Activated naive CD8-positive, alpha-beta T cell treated with anti-CD3 and anti-CD28 coated beads, Interleukin-2, amount 10 ng/mL, durations not matched to agents 7 days and 5 days (primary cell): ENCODE data around the gene NACC1. TPM values are rescaled to one million over a fixed set of nuclear protein-coding genes. Genes with fewer than 3 reads are reported as not detected.
"Not testable (repeated sequence)": the region's sequence is repeated elsewhere in the genome, so short reads cannot be mapped to it uniquely, and the experiment has no call there.

Experiments used
- ATAC-seq: fragments of 150-1000 bp; cut with Tn5 transposase; one replicate; pipeline ENCODE4 v1.10.0; 2021; ENCODE audit warnings: low read depth, moderate library complexity
- POLR2A ChIA-PET: fragments of 350-600 bp; sonication (Branson Sonifier 250); formaldehyde crosslinking; loops from one replicate; lab custom pipeline; 2021; ENCODE audit warnings: antibody characterized with exemption; lab: Charles Lee
- DNase-seq: peaks from one replicate; pipeline ENCODE4 v3.0.0; 2021
- H3K27ac Mint-ChIP-seq: one replicate; pipeline ENCODE4 v1.8.0; 2022; ENCODE audit warnings: mild to moderate bottlenecking, mixed read lengths
- H3K27me3 Mint-ChIP-seq: one replicate; pipeline ENCODE4 v1.8.0; 2022; ENCODE audit warnings: mild to moderate bottlenecking, moderate library complexity, mixed read lengths
- H3K36me3 Mint-ChIP-seq: one replicate; pipeline ENCODE4 v1.8.0; 2021; ENCODE audit warnings: mild to moderate bottlenecking, mixed read lengths
- H3K4me1 Mint-ChIP-seq: one replicate; pipeline ENCODE4 v1.8.0; 2021; ENCODE audit warnings: mixed read lengths
- H3K4me3 Mint-ChIP-seq: one replicate; pipeline ENCODE4 v1.8.0; 2022; ENCODE audit warnings: mild to moderate bottlenecking, moderate library complexity, mixed read lengths
- H3K9me3 Mint-ChIP-seq: one replicate; pipeline ENCODE4 v1.8.0; 2021; ENCODE audit warnings: mixed read lengths
- total RNA-seq, 2 experiments: library from RNA; stranded (reverse); gene quantifications; one replicate each; pipeline ENCODE4 v1.2.3, GENCODE V29; 2021

Gene NACC1
- total RNA-seq, 2 experiments from 2014 or later = 56.3 to 57.2 TPM

GRCh38 chr19:13137290-13137794, 19.3 kb downstream of the NACC1 start:
- no peak for ATAC-seq
- H3K9me3 Mint-ChIP-seq = no peaks in the 10 kb centered on the region
- H3K4me1 Mint-ChIP-seq = peaks cover 10% of the 10 kb centered on the region
- no peak for DNase-seq
- no peaks in the 10 kb centered on the region for H3K27me3 Mint-ChIP-seq
- POLR2A ChIA-PET = interaction anchor here (0.6 to 2.1 kb wide), 2 partner anchors 11 to 19 kb away, joined by 3 to 5 read pairs; partner anchors contain the start of gene NACC1
- H3K36me3 Mint-ChIP-seq = peaks cover 1% of the 10 kb centered on the region
- H3K4me3 Mint-ChIP-seq = no peak overlapping the region
- H3K27ac Mint-ChIP-seq = no peak overlapping the region

- Mint-ChIP-seq H3K9me3 (no peaks in the 10 kb centered on the region), H3K27ac (no peak overlapping the region), H3K4me1 (peaks cover 2% of the 10 kb centered on the region), H3K27me3 (no peaks in the 10 kb centered on the region), H3K4me3 (no peak overlapping the region), H3K36me3 (peaks cover 1% of the 10 kb centered on the region)
- DNase-seq (no peak), ATAC-seq (no peak)
- POLR2A ChIA-PET = interaction anchor here (0.6 to 2.1 kb wide), 2 partner anchors 10 to 20 kb away, joined by 3 to 5 read pairs; partner anchors contain the start of gene NACC1
These were observed 20.3 kb downstream of the NACC1 start for GRCh38 chr19:13138171-13138915.

DNA sequence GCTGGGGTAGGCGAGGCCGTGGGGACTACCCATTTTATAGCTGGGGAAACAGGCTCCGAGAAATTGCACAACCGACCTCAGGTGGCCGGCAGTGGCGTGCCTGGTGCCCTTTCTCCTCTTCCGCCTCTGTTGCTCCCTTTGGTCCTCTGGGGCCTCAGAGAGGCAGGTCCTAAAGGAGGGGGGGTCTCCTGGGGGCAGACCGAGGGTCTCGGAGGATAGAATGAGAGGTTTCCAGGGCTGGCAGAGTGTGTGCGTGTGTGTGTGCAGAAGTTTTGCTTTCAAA, 20.8 kb downstream of the NACC1 start:
- no peak overlapping the region for H3K27ac Mint-ChIP-seq
- POLR2A ChIA-PET = interaction anchor here (2.1 kb wide), 1 partner anchor 21 kb away, joined by 5 read pairs; the partner anchor contains the start of gene NACC1

DNA sequence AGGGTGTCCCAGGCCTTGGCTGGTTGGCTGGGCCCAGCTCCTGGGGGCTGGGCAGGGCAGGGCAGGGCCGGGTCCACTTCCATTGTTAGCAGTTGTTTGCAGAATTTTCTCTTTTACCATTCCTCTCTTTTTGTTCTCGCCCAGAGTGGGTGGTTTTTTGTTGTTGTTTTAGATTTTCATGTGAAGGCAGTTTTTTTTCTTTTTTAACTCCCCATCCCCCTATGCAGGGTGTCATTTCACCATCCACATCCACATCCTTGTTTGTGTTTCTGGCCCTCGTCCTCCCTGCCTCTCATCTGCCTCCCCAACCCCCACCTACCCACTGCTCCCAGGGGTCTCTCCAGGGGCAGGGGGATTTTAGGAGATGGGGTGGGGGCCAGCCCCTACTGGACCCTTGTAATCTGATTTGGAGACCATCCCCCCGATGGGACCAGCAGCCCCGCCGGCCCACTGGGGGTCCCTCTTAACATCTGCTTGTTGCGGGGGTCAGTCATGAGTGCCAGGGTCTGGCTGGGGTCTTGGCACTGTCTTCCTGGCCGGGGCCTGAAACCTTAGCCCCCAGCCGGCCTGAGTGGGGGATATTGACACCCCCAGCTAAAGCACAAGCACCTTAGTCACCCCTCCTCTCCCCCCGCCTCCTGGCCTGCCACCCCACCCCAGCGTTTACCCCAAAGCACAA, 21.7 kb downstream of the NACC1 start:
- Mint-ChIP-seq H3K36me3 (peaks cover 1% of the 10 kb centered on the region), H3K4me3 (no peak overlapping the region), H3K27ac (no peak overlapping the region), H3K9me3 (no peaks in the 10 kb centered on the region), H3K27me3 (no peaks in the 10 kb centered on the region), H3K4me1 (peaks cover 2% of the 10 kb centered on the region)
- DNase-seq = no peak
- POLR2A ChIA-PET = no interaction called here
- ATAC-seq = no peak

More for the DNA sequence above, 20.8 kb downstream of the NACC1 start:
- no peaks in the 10 kb centered on the region for H3K27me3 Mint-ChIP-seq
- H3K9me3 Mint-ChIP-seq = no peaks in the 10 kb centered on the region
- peaks cover 2% of the 10 kb centered on the region for H3K4me1 Mint-ChIP-seq
- H3K4me3 Mint-ChIP-seq = no peak overlapping the region
- DNase-seq = no peak
- no peak for ATAC-seq
- H3K36me3 Mint-ChIP-seq = peaks cover 1% of the 10 kb centered on the region

GRCh38 chr19:13146763-13147563, 28.9 kb downstream of the NACC1 start:
- ATAC-seq (no peak), DNase-seq (no peak)

GRCh38 chr19:13149173-13149627, 31.1 kb downstream of the NACC1 start:
- H3K4me3 Mint-ChIP-seq = peak overlapping the region; percentile 98
- not testable (repeated sequence) for DNase-seq, ATAC-seq, H3K27me3 Mint-ChIP-seq, H3K9me3 Mint-ChIP-seq
- peak overlapping the region; percentile 42 for H3K27ac Mint-ChIP-seq
- peaks cover 10% of the 10 kb centered on the region for H3K36me3 Mint-ChIP-seq
- POLR2A ChIA-PET = interaction anchor here (0.6 to 2.5 kb wide), 11 partner anchors 15 to 1411 kb away, joined by 3 to 18 read pairs (median 5); partner anchors contain the start of genes NACC1 and ZNF823
- H3K4me1 Mint-ChIP-seq = peaks cover 11% of the 10 kb centered on the region

More at GRCh38 chr19:13146763-13147563, 28.9 kb downstream of the NACC1 start:
- Mint-ChIP-seq H3K4me1 (peaks cover 8% of the 10 kb centered on the region), H3K4me3 (no peak overlapping the region), H3K9me3 (no peaks in the 10 kb centered on the region), H3K27ac (no peak overlapping the region), H3K27me3 (no peaks in the 10 kb centered on the region), H3K36me3 (no peaks in the 10 kb centered on the region)
- POLR2A ChIA-PET = interaction anchor here (0.7 to 2.3 kb wide), 3 partner anchors 23 to 352 kb away, joined by 3 to 6 read pairs (median 5); partner anchors contain the start of gene NACC1

GRCh38 chr19:13149628-13150186, 31.6 kb downstream of the NACC1 start:
- peaks cover 16% of the 10 kb centered on the region for H3K36me3 Mint-ChIP-seq
- H3K27me3 Mint-ChIP-seq = no peaks in the 10 kb centered on the region
- POLR2A ChIA-PET = interaction anchor here (0.6 to 2.5 kb wide), 16 partner anchors 10 to 251 kb away, joined by 3 to 18 read pairs (median 4); partner anchors contain the start of gene NACC1
- H3K4me1 Mint-ChIP-seq = peaks cover 11% of the 10 kb centered on the region
- DNase-seq (no peak), ATAC-seq (peak; percentile 3)
- peak overlapping the region; percentile 100 for H3K27ac Mint-ChIP-seq
- H3K9me3 Mint-ChIP-seq = no peaks in the 10 kb centered on the region
- H3K4me3 Mint-ChIP-seq = peak overlapping the region; percentile 98

- POLR2A ChIA-PET = interaction anchor here (0.6 to 2.5 kb wide), 12 partner anchors 10 to 112 kb away, joined by 3 to 18 read pairs (median 3); partner anchors contain the start of gene NACC1
- DNase-seq = peak; percentile 91
- Mint-ChIP-seq H3K27ac (peak within 1 kb of the TSS; percentile 100), H3K4me3 (peak within 1 kb of the TSS; percentile 98), H3K4me1 (peaks cover 13% of the 10 kb centered on the region), H3K9me3 (no peaks in the 10 kb centered on the region), H3K36me3 (peaks cover 21% of the 10 kb centered on the region), H3K27me3 (no peaks in the 10 kb centered on the region)
- peak; percentile 47 for ATAC-seq
These were observed 32.3 kb downstream of the NACC1 start, which contains the start of the genes IER2 and STX10 for GRCh38 chr19:13150187-13150930. Gene IER2, plus strand, starts transcription at chr19:13150411. Its CDS starts 2,776 bp downstream, at chr19:13153187. Gene STX10, minus strand, starts transcription at chr19:13150375. Its CDS starts 202 bp downstream, at chr19:13150173.

- Mint-ChIP-seq H3K36me3 (peaks cover 21% of the 10 kb centered on the region), H3K27ac (peak overlapping the region; percentile 100), H3K4me3 (peak overlapping the region; percentile 98), H3K4me1 (peaks cover 15% of the 10 kb centered on the region), H3K27me3 (no peaks in the 10 kb centered on the region), H3K9me3 (no peaks in the 10 kb centered on the region)
- POLR2A ChIA-PET = interaction anchor here (1.3 to 2.5 kb wide), 6 partner anchors 13 to 46 kb away, joined by 3 to 18 read pairs (median 12); partner anchors contain the start of gene NACC1
- ATAC-seq = peak; percentile 5
- peak; percentile 63 for DNase-seq
These were observed 33.0 kb downstream of the NACC1 start for GRCh38 chr19:13150931-13151604.

GRCh38 chr19:13151605-13152355, 33.7 kb downstream of the NACC1 start:
- POLR2A ChIA-PET = interaction anchor here (0.6 to 2.2 kb wide), 29 partner anchors 14 to 855 kb away, joined by 3 to 216 read pairs (median 4); partner anchors contain the start of genes NACC1, RFX1 and TRMT1
- Mint-ChIP-seq H3K27me3 (no peaks in the 10 kb centered on the region), H3K36me3 (peaks cover 23% of the 10 kb centered on the region), H3K4me1 (peaks cover 22% of the 10 kb centered on the region), H3K4me3 (peak overlapping the region; percentile 98), H3K9me3 (no peaks in the 10 kb centered on the region), H3K27ac (peak overlapping the region; percentile 100)
- peak; percentile 94 for DNase-seq
- peak; percentile 48 for ATAC-seq
